Mucosa of gallbladder (tissue), 1 donor: ENCODE measurements around the gene ZNF319. TPM values are rescaled to one million over a fixed set of nuclear protein-coding genes. Genes with fewer than 3 reads are reported as not detected.
"Not testable (repeated sequence)": the region's sequence is repeated elsewhere in the genome, so short reads cannot be mapped to it uniquely, and the experiment has no call there.

Source experiments
- DNase-seq: peaks from one replicate; pipeline ENCODE4 v3.0.0-alpha.2; 2020; ENCODE audit warnings: low spot score
- total RNA-seq: library from RNA; stranded (reverse); gene quantifications from one replicate; pipeline ENCODE4 v1.2.1, GENCODE V29; 2021
- donor health status: DM: no; HTN: no; CAD: no.

The ZNF319 gene
- total RNA-seq, 1 donor from 2014 or later, result 12.1 TPM

DNA sequence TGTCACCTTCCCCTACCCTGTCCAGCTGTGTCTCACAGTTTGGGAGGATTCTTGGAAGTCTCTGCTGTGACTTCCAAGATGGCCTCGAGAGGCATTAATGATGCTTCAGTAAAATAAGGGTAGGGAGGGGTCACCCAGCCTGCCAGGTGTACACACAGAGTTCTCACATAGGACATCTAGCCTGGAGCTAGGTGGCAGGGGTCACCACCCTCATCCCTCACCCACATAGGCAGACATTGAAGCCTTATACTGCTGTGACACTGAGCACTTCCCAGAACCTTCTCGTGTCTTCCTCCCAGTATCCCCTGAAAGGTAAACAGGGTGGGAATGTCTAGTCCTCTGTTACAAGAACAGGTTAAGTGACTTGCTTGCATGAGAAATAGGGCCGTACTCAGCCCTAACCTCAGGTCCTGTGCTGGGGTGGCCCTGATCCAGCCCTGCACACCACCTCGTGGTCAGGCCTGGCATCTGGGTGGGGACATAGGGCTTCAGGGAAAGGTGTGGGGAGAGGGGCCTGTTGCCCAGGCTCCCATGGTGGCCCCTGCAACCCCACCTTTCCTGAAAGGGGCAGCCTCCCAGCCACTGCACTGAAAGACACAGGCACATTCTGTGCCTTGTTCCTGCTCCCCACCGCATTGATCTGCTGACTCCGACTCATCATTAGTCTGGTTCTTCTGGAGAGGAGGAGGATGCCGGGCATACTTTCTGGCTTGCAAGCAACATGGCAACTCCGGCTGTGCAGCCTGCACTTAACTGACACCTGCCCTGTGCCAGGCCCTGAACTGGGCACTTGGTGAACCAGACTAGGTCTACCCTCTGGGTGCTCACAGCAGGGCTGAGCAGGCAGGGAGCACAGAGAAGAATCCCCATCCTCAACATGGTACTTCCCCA lies 21.4 kb upstream of the ZNF319 start:
- no peak for DNase-seq

DNA sequence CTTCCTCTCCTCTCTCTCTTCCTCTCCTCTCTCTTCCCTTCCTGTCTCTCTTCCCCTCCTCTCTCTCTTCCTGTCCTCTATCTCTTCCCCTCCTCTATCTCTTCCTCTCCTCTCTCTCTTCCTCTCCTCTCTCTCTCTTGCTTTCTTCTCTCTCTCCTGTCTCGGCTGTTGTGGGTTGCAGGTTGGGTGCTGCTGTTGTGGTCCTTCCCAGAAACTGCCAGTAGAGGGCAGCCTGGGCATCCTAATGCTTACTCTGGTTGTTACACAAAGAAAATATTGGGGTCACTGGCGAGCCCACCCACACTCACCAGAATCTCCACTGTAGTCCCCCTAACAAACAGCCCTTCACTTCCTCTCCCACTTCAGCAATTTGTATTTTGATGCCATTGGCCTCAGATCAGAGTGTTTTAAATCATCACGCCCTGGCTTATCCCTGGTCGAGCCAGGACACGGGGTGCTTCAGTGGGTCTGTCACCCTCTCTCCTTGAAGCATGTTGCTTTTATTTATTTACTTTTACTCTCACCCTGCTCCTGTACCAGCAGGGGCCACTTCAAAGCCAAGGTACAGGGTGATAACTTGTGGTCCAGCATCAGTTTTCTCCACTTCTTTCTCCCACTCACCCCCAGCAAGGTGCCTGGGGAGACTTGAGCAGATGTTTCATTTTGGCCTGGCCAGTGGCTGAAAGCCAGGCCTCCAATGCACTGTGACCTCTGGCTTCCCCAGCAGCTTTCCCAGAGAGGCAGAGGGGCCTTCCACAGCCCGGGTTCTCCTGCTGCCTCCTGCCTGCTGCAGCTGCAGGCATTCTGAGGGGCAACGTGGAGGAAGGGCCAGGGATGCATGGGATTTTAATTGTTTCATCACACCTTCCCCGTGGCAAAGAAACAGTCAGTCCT lies 20.4 kb upstream of the ZNF319 start:
- peak; percentile 68 for DNase-seq

DNA sequence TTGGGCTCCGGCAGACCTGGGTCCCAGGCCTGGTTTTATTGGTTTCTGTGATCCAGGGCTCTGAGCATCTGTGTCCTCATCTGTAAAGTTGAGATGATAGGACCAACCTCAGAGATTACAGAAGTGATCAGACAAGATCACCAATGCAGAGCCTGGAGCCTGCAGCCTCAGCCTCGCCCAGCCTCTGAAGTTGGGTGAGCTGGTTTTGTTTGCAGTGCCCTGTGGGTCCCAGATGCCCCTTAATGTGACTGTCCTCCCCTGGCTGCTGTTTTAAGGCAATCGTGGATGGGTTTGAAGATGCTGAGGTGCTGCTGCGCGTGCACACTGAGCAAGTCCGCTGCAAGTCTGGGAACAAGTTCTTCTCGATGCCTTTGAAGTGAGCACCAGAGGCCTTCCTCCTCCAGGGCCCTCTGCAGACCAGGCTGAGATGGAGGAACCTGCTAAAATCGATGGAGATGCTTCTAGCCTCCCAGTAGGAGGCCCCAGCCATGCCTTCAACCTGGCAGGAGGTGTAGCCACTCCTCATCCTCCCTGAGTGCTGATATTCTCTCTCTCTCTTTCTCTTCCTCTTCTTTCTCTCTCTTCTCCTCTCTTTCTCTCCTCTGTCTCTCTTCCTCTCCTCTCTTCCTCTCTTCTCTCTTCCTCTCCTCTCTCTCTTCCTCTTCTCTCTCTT lies 19.5 kb upstream of the ZNF319 start:
- no peak for DNase-seq

DNA sequence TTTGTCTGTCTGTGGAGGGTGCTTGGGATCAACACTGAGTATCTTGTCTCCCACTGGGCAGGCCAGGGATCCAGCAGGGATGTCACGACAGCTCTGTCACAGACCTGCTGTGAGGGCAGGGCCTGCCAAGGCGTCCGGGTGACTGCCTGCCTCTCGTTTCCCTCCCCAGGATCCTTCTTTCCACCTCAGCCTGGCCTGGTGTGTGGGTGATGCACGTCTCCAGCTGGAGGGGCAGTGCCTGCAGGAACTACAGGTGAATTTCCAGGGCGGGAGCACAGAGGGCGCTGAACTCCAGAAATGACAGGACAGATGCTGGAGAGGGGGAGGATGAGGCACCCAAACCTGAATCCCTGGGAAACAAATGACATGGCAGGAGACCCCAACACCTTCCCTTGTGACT lies 18.3 kb upstream of the ZNF319 start:
- DNase-seq, result no peak

DNA sequence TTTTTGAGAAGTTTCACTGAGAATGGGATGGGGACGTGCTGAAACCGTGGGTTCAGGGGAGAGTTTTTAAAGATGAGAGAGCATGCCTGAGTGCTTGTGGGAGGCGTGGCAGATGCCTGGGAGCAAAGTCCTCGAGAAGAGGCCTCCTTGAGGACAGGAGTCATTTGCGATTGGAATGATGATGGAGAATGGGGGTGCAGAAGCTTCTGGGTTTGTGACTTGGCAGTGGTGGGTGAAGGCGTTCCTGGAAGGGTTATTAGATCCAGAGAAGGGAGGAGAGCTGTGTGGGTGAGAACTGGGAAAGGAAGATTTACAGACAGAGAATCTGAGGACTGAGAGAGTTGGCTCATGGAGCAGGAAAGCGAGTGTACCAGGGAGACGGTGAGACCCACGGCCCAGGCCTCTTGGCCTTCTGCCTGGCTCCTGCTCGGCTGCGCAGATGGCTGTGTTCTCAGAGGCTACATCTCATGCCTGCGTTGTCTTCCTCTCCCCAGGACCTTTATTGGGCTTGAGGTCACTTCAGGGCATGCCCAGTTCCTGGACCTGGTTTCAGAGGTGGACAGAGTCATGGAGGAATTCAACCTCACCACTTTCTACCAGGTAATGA lies 16.5 kb upstream of the ZNF319 start:
- DNase-seq, result no peak

DNA sequence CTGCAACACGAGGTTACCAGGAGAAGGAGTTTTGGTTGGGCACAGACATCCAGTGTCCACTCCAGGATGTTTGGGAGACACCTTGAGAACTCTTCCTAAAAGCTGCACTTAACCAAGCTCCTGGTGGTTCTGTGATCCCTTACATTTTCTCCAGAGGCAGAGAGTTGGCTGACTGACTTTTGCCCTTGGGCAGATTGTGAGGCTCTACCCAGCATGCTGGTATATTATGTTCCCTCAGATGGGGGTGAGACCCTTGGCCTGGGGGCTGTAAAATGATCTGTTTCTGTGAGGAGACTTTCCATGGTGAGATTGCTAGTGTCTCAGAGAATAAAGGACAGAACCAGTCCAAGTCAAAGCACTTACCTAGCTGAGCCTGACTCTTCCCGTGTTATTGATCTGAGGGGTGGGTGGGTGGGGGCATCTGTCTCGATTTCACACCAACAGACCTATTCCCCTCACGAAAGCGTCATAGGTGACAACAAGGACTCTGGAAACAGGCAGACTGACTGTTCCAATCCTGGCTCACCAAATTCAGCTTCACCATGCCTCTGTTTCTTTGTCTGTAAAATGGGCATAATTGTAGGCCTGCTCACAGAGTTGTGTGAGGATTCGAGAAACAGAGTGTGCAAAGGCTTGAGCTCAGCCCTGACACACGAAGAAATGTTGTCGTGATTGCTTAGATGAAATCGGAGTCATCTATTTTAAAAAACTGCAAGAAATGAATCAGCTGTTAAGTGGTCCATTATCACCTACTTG lies 12.9 kb upstream of the ZNF319 start:
- no peak for DNase-seq

DNA sequence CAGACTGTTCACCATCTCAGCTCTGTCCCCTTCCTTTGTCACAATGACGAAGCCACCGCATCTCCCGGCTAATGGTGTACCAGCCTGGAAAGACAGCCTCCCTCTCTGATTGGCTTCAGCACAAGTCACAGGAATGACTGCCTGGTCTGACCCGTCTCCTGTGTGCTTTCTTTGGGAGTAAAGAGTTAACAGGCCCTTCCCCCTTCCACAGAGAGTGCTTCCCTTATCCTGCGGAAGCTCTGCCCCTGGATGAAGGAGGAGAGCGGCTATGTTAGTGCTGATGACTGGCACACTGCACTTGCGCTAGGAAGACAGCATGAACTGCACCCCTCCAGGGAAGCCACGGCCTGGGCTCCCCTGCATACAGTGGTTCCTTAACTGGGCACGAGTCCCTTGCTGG lies 12.0 kb upstream of the ZNF319 start:
- no peak for DNase-seq

DNA sequence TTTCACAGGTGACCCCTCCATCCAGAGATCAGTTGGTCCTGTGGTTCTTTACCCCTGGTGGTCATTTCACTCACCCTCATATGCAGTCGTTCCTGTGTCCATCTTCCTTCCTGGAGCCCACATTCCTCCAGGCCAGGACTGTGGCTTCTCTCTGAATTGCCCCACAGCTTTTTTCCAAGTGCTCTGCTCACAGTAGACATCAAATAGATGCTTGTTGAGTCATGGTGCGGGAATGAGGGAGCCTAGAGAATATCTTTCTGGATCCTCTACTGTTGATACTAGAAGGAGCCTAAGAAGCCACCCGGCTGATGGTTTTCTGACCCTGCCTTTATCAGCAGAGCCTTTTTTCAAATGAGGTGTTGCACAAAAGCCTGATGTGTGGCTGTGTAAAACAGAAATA lies 11.2 kb upstream of the ZNF319 start:
- no peak for DNase-seq

DNA sequence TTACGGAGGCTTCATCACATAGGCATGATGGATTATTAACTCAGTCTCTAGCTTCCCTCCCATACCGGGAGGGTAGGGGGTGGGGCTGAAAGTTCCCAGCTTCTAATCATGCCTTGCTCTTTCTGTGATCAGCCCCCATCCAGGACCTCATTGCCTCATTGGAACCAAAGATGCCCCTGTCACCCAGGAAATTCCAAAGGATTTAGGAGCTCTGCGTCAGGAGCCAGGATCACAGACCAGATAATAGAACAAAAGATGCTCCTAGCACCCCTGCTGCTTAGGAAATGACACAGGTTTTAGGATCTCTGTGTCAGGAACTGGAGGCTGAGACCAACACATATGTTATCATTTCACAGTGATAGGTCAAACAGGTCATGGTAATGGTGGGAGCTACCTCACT lies 10.4 kb upstream of the ZNF319 start:
- no peak for DNase-seq

DNA sequence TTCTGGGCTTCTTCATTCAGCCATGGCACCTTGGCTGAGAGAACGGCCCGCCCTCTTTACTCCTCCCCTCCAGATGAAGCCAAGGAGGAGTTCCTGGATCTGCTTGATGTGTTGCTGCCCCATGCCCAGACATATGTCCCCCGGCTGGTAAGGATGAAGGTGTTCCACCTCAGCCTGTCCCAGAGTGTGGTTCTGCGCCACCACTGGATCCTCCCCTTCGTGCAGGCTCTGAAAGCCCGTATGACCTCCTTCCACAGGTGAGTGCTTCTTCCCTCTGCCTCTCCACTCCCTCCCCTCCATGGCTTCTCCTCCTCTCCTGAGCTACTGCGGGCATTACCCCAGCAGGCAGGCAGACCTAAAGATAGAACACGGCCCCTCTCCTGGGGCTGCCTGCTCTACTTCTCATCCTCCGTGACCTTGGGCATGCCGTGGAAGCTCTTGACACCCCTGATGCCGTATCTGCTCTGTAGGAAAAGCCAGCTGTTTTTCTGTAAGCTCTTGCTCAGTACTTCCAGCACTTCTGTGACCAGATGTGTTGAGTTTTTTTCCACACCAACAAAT lies 9.5 kb upstream of the ZNF319 start:
- no peak for DNase-seq

DNA sequence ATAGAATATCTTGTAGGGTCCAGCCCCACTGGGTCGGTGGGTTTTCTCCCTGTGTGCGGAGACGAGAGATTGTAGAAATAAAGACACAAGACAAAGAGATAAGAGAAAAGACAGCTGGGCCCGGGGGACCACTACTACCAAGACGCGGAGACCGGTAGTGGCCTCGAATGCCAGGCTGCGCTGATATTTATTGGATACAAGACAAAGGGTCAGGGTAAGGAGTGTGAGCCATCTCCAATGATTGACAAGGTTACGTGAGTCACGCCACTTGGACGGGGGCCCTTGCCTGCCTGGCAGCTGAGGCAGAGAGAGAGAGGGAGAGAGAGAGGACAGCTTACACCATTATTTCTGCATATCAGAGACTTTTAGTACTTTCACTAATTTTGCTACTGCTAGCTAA lies 4.3 kb upstream of the ZNF319 start:
- DNase-seq, result not testable (repeated sequence)

DNA sequence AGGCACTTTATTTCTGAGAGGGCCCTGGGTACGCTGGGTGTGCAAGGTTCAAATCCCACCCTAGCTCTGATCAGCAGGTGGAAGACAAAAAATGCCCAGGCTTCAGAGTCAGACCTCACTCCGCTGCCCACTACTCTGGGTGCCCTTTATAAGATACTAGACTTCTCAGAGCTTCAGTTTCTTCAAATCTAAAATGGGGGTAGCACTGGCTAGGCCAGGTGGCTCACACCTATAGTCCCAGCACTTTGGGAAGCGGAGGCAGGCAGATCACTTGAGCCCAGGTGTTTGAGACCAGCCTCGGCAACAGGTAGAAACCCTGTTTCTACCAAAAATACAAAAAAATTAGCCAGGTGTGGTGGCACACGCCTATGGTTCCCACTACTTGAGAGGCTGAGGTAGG lies 2.5 kb upstream of the ZNF319 start:
- no peak for DNase-seq

DNA sequence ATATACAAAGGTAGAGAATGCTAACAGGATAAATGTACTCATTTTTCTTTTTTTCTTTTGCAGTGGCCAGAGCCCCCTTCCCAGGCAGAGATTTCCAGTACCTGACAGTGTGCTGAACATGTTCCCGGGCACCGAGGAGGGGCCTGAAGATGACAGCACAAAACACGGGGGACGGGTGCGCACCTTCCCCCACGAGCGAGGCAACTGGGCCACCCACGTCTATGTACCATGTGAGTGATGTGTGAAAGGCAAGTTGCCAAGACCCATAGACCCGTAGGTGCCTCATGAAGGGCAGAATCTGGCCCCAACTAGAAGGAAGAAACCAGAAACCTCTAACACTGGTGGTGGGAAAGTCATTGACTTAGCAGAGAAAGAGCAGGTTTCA lies 1.9 kb upstream of the ZNF319 start:
- no peak for DNase-seq

DNA sequence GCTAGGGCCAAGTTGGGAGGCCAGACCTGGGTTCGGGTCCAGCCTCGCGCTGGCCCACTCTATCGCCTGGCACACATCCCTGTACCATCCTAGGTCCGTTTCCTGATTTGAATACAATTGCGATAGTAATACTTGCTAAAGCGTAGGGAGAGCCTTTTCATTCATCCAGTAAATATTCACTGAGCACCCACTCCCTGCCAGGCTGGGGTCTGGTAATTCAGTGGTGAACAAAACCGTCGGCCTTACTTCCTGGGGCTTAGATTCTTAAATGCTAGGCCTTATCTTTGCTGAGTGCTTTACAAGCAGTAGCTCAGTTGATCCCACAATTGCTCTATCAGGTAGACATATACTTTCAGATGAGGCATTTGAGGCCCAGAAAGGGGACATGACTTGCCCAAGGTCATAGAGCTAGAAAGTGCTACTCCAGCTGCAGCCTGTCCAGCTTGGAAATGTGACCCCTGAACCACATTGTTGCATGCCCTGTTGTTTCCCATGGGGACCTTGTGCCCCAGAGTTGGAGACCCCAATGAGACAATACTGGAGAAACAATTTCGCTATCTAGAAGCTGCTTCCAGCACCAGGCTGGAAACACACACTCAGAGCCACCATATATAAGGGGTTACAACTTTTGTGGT lies 1.4 kb upstream of the ZNF319 start:
- DNase-seq, result no peak

DNA sequence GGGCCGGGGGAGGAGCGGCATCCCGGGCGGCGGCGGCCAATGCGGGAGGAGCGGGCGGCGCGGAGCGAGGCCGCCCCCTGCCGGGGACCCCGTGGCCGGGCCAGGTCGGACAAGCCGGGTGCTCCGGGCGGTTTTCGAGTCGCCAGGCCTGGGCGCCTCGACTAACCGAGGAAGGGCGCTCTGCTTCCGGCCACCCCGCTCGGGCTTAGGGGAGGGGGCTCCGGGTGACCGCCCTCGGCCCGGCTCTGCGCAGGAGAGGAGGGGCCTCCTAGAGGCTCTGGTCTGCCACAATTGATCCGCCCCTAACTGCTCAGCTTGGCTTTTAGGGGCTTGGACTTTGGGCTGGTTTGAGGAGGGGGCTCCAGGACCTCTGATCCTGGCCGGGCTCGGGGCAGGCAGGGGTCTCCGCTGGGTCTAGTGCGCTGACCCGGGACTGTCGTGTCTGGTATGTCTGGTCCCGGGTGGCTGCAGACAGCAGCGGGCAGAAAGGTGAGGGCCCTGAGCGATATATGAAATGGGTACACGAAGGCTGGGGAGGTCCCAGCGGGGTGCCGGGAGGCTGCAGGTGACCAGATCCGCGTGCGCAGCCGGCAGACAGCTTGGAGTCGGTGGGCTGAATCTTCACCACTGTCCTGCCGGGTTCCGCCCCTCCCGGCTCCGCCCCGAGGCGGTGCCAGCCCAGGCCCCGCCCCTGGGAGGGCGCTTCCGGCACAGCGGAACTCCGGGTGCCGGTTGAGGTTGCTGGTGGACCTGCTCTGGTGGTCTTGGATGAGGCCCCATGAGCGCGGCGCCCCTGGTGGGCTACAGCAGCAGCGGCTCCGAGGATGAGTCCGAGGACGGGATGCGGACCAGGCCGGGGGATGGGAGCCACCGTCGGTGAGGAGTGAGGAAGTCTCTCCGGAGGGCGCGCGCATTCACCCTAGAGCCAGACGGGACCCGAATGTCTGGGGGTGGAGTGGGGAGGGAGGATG lies 519 bp upstream of the ZNF319 start, which contains the start of gene USB1:
Gene USB1, plus strand, starts transcription at position 702 of the 971 bp plus-strand sequence. Its CDS starts 77 bp downstream, at position 779.
- peak; percentile 86 for DNase-seq

DNA sequence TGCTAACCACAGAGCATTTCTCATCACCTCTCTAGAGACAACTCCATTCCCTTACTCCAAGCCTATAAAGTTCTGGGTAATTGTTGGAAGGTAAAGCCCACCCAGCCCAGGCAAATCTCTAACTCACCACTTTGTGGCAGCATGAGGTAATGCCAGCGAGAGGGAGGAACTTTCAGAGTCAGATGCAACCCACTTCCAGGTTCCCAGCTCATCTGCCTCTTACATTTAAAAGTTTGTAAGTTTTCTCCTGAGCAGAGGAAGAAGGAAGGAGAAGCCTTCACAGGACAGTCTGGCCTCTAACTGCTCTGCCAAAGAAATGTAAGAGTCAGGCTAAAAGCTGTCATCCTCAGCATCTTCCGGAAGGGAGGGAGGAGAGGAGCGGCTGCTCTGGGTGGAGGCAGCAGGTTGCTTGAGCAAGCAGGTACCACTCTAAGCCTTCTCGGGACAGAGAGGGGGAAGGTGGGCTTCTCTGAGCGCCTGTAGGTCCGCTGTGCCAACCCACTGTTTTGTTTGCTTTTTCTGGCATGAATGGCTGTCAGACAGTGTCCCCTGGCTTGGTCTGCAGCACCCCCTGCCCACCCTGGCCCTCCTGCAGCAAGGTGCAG lies 1.0 kb downstream of the ZNF319 start:
- no peak for DNase-seq

DNA sequence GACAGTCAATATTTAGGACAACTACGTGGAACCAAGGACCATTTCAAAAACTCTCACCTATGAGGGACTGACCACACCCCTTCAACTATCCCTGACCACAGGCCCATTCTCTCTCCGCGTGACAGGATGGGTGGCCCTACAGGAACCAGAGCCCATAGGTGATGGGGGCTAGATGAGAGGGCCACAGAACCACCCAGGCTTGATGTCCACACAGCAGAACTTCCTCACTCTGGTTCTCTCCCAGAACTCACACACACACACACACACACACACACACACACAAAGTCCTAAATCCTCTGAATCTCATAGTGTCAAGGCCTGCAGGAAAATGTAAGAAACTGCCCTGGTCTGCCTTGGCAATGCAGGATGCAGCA lies 1.5 kb downstream of the ZNF319 start:
- DNase-seq, result no peak

DNA sequence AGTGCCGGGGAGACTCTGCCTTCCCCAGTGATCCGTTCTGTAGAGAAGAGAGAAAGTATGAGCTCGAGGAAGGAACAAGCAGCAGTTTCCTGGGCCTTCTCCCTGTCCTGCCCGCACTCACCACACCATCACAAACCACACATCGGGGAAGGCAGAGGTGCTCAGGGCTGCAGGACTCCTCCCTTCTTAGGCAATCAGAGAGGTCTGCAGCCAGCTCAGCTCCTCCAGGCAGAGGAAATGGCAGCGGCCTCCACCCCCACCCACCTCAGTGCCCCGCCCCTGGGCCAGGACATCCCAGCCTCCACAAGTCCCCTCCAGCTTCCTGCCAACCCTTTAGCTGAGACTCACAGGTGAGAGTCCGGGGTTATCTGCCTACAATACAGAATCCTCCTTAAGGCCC lies 2.0 kb downstream of the ZNF319 start:
- DNase-seq, result no peak
